Measurements from ENCODE around the gene GNG4.
"Not testable (repeated sequence)": the region's sequence is repeated elsewhere in the genome, so short reads cannot be mapped to it uniquely, and the experiment has no call there.

GNG4 gene

DNA sequence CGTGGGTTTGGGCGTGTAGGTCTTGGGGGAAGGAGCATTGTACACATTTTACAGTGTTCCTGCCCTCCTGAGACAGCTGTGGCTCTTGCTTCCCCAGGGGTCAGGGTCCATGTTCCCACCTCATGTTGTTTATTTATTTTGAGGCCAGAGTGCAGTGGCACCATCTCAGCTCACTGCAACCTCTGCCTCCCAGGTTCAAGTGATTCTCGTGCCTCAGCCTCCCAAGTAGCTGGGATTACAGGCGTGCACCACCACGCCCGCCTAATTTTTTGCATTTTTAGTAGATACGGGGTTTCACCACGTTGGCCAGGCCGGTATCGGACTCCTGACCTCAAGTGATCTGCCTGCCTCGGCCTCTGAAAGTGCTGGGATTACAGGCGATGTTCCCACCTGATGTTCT is 2.0 kb downstream of the GNG4 start:
- Histone ChIP-seq H3K4me1 (ENCODE audit: control insufficient read depth, insufficient read depth, low read length) (peaks cover 13% of the 10 kb centered on the region), H3K27me3 (ENCODE audit: control insufficient read depth, insufficient read depth, low read length) (peaks cover 43% of the 10 kb centered on the region)
- H3K9me3 ChIP-seq (ENCODE audit: control insufficient read depth, low read length); H3K4me3 ChIP-seq (ENCODE audit: low read length); H3K36me3 ChIP-seq (ENCODE audit: control insufficient read depth, insufficient read depth, low read length); H3K9ac ChIP-seq (ENCODE audit: low read length): not testable (repeated sequence)

GRCh38 chr1:235646463-235646862 is 3.1 kb downstream of the GNG4 start:
- no peaks in the 10 kb centered on the region for H3K36me3 ChIP-seq (ENCODE audit: control insufficient read depth, insufficient read depth, low read length)
- H3K9me3 ChIP-seq (ENCODE audit: control insufficient read depth, low read length), result no peaks in the 10 kb centered on the region
- no peak overlapping the region for H3K9ac ChIP-seq (ENCODE audit: low read length)
- peaks cover 13% of the 10 kb centered on the region for H3K4me1 ChIP-seq (ENCODE audit: control insufficient read depth, insufficient read depth, low read length)
- peaks cover 40% of the 10 kb centered on the region for H3K27me3 ChIP-seq (ENCODE audit: control insufficient read depth, insufficient read depth, low read length)
- H3K4me3 ChIP-seq (ENCODE audit: low read length), result no peak overlapping the region

DNA sequence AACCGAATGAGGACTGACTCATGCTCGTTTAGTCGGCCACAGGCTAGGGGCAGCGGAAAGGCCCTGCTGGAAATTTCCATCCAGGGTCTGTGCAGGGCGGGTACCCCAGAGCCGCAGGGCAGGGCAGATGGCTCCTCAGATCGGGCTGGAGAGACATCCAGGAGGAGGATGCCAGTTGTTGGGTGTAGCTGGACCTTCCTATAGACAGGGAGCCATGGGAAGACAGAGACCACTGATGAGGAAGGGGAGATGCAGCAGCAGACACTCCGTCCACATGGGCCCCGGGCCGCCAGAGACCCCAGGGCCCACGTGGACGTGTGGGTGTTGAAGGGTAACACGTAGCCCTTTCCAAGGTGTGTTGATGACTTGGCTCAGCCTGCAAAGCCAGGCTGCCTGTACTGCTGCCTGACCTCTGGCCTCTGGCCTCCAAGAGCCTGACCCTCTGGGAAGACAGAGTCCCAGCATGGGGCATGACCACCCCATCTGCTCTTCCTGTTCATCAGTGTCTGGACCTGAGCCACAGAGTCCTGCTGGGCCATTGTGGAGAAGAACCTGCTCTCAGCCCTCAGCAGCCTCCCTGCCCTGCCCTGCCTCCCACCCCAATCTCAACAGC is 4.8 kb downstream of the GNG4 start:
- Histone ChIP-seq H3K36me3 (ENCODE audit: control insufficient read depth, insufficient read depth, low read length) (no peaks in the 10 kb centered on the region), H3K9me3 (ENCODE audit: control insufficient read depth, low read length) (no peaks in the 10 kb centered on the region), H3K4me3 (ENCODE audit: low read length) (no peak overlapping the region), H3K4me1 (ENCODE audit: control insufficient read depth, insufficient read depth, low read length) (peaks cover 13% of the 10 kb centered on the region), H3K9ac (ENCODE audit: low read length) (no peak overlapping the region), H3K27me3 (ENCODE audit: control insufficient read depth, insufficient read depth, low read length) (peaks cover 27% of the 10 kb centered on the region)

- H3K9ac ChIP-seq (ENCODE audit: low read length), result no peak overlapping the region
- H3K27me3 ChIP-seq (ENCODE audit: control insufficient read depth, insufficient read depth, low read length), result peaks cover 24% of the 10 kb centered on the region
- H3K9me3 ChIP-seq (ENCODE audit: control insufficient read depth, low read length), result no peaks in the 10 kb centered on the region
- peaks cover 9% of the 10 kb centered on the region for H3K4me1 ChIP-seq (ENCODE audit: control insufficient read depth, insufficient read depth, low read length)
- no peak overlapping the region for H3K4me3 ChIP-seq (ENCODE audit: low read length)
- H3K36me3 ChIP-seq (ENCODE audit: control insufficient read depth, insufficient read depth, low read length), result no peaks in the 10 kb centered on the region
Measured at GRCh38 chr1:235643837-235644692, 5.5 kb downstream of the GNG4 start.

GRCh38 chr1:235642943-235643371 is 6.6 kb downstream of the GNG4 start:
- H3K27me3 ChIP-seq (ENCODE audit: control insufficient read depth, insufficient read depth, low read length), result peaks cover 13% of the 10 kb centered on the region

GRCh38 chr1:235642011-235642942 is 7.3 kb downstream of the GNG4 start:
- Histone ChIP-seq H3K4me1 (ENCODE audit: control insufficient read depth, insufficient read depth, low read length) (no peaks in the 10 kb centered on the region), H3K27me3 (ENCODE audit: control insufficient read depth, insufficient read depth, low read length) (peaks cover 11% of the 10 kb centered on the region), H3K9ac (ENCODE audit: low read length) (no peak overlapping the region), H3K36me3 (ENCODE audit: control insufficient read depth, insufficient read depth, low read length) (no peaks in the 10 kb centered on the region), H3K9me3 (ENCODE audit: control insufficient read depth, low read length) (no peaks in the 10 kb centered on the region), H3K4me3 (ENCODE audit: low read length) (no peak overlapping the region)

More at GRCh38 chr1:235642943-235643371, 6.6 kb downstream of the GNG4 start:
- H3K4me3 ChIP-seq (ENCODE audit: low read length), result no peak overlapping the region
- no peaks in the 10 kb centered on the region for H3K4me1 ChIP-seq (ENCODE audit: control insufficient read depth, insufficient read depth, low read length)
- H3K9ac ChIP-seq (ENCODE audit: low read length), result no peak overlapping the region
- H3K36me3 ChIP-seq (ENCODE audit: control insufficient read depth, insufficient read depth, low read length), result no peaks in the 10 kb centered on the region
- no peaks in the 10 kb centered on the region for H3K9me3 ChIP-seq (ENCODE audit: control insufficient read depth, low read length)

DNA sequence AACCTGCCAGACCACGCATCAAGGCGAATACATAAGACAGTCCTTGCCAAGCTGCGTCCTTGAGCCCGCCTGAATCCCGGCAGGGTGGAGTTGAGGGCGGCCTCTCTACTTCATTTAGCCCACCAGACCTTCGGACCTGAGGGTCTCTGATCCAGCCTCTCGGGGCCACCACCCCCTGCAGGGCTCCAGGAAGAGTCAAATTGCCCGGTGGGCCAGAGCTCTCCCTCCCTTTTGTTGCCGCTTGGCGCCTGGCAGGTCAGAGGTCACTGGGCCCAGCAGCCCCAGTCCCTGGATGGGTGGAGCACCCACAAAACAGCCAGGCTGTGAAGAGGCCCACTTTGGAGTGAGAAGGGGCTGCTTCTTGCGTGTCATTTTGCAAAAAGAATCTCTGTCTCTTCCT is 9.0 kb downstream of the GNG4 start:
- Histone ChIP-seq H3K4me3 (ENCODE audit: low read length) (no peak overlapping the region), H3K9ac (ENCODE audit: low read length) (no peak overlapping the region), H3K4me1 (ENCODE audit: control insufficient read depth, insufficient read depth, low read length) (no peaks in the 10 kb centered on the region), H3K27me3 (ENCODE audit: control insufficient read depth, insufficient read depth, low read length) (peaks cover 5% of the 10 kb centered on the region), H3K36me3 (ENCODE audit: control insufficient read depth, insufficient read depth, low read length) (no peaks in the 10 kb centered on the region), H3K9me3 (ENCODE audit: control insufficient read depth, low read length) (no peaks in the 10 kb centered on the region)

GRCh38 chr1:235639226-235640205 is 10.1 kb downstream of the GNG4 start:
- Histone ChIP-seq H3K27me3 (ENCODE audit: control insufficient read depth, insufficient read depth, low read length) (peaks cover 5% of the 10 kb centered on the region), H3K4me3 (ENCODE audit: low read length) (no peak overlapping the region), H3K36me3 (ENCODE audit: control insufficient read depth, insufficient read depth, low read length) (no peaks in the 10 kb centered on the region), H3K4me1 (ENCODE audit: control insufficient read depth, insufficient read depth, low read length) (no peaks in the 10 kb centered on the region), H3K9ac (ENCODE audit: low read length) (no peak overlapping the region), H3K9me3 (ENCODE audit: control insufficient read depth, low read length) (no peaks in the 10 kb centered on the region)

GRCh38 chr1:235638612-235639011 is 11.0 kb downstream of the GNG4 start:
- H3K9ac ChIP-seq (ENCODE audit: low read length); H3K36me3 ChIP-seq (ENCODE audit: control insufficient read depth, insufficient read depth, low read length); H3K4me1 ChIP-seq (ENCODE audit: control insufficient read depth, insufficient read depth, low read length); H3K27me3 ChIP-seq (ENCODE audit: control insufficient read depth, insufficient read depth, low read length); H3K4me3 ChIP-seq (ENCODE audit: low read length); H3K9me3 ChIP-seq (ENCODE audit: control insufficient read depth, low read length): not testable (repeated sequence)

DNA sequence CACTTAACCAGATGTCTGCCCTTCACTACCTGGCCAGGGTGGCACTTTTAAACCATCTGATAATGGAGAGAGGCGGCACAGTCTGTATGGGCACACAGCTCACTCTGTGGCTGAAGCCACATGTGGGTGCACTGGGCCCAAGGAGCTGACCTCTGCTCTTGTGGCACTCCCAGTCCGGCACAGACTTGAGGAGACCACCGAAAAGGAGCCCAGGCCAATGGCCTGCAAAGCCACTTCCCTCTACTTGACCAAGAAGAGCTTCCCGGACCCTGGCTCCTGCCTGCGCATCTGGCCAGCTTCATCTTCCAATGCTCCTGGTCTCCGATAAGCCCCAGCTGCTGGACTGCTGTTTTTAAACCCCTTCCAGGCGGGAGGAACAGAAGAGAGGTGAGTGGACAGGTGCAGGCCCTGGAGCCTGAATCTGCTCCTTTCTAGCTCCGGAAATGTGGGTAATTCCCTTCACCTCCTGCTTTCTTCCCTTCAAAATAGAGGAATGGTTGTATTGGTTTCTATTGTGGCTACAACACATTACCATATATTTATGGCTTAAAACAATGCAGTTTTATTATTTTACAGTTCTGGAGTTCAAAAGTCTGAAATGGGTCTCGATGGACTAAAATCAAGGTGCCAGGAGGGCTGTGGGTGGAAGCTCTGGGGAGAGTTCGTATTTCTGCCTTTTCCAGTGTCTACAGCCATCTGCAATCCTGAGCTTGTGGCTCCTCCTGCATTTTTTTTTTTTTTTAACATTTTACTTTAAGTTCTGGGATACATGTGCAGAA is 11.6 kb downstream of the GNG4 start:
- no peaks in the 10 kb centered on the region for H3K4me1 ChIP-seq (ENCODE audit: control insufficient read depth, insufficient read depth, low read length)
- no peaks in the 10 kb centered on the region for H3K36me3 ChIP-seq (ENCODE audit: control insufficient read depth, insufficient read depth, low read length)
- H3K27me3 ChIP-seq (ENCODE audit: control insufficient read depth, insufficient read depth, low read length), result peaks cover 8% of the 10 kb centered on the region
- H3K9ac ChIP-seq (ENCODE audit: low read length), result no peak overlapping the region
- H3K4me3 ChIP-seq (ENCODE audit: low read length), result no peak overlapping the region
- H3K9me3 ChIP-seq (ENCODE audit: control insufficient read depth, low read length), result no peaks in the 10 kb centered on the region
